SK-N-SH treated with all-trans-retinoic acid at 6 μM for 48 hours (cell line): ENCODE results near the gene PARD3B.

Source experiments
- BACH2 ChIP-seq: fragments of 250-450 bp; sonication (Bioruptor Pico); IDR thresholded peaks from 2 replicates; pipeline ENCODE4 v1.9.0; 2021; ENCODE audit warnings: mild to moderate bottlenecking, borderline replicate concordance
- ESRRG ChIP-seq: fragments of 250-450 bp; sonication (Bioruptor Pico); IDR thresholded peaks from 2 replicates; pipeline ENCODE4 v1.6.1; 2021; ENCODE audit warnings: mild to moderate bottlenecking
- OSR1 ChIP-seq: fragments of 250-450 bp; sonication (Bioruptor Pico); IDR thresholded peaks from 2 replicates; pipeline ENCODE4 v1.8.0; 2022; ENCODE audit warnings: moderate library complexity, mild to moderate bottlenecking, inconsistent platforms
- PATZ1 ChIP-seq: fragments of 250-450 bp; sonication (Bioruptor Pico); IDR thresholded peaks from 2 replicates; pipeline ENCODE4 v1.8.0; 2020; ENCODE audit warnings: mild to moderate bottlenecking, moderate library complexity, borderline replicate concordance
- PPARA ChIP-seq: fragments of 250-450 bp; sonication (Bioruptor Pico); IDR thresholded peaks from 2 replicates; pipeline ENCODE4 v1.5.0; 2020; ENCODE audit warnings: mild to moderate bottlenecking, borderline replicate concordance
- RARB ChIP-seq: fragments of 250-450 bp; sonication (Bioruptor Pico); IDR thresholded peaks from 2 replicates; pipeline ENCODE4 v1.8.0; 2021; ENCODE audit warnings: mild to moderate bottlenecking, moderate library complexity
- ZC3H10 ChIP-seq: fragments of 250-450 bp; sonication (Bioruptor Pico); IDR thresholded peaks from 2 replicates; pipeline ENCODE4 v1.5.1; 2021; ENCODE audit warnings: mild to moderate bottlenecking, moderate library complexity
- ZFP30 ChIP-seq: fragments of 450-650 bp; formaldehyde crosslinking; IDR thresholded peaks from 2 replicates; pipeline ENCODE4 v1.5.0; 2022; ENCODE audit warnings: mild to moderate bottlenecking, moderate library complexity
- ZNF565 ChIP-seq: fragments of 450-650 bp; formaldehyde crosslinking; conservative IDR thresholded peaks from 2 replicates; pipeline ENCODE4 v1.5.0; 2020; ENCODE audit warnings: low read depth, mild to moderate bottlenecking, moderate library complexity
- ZNF70 ChIP-seq: fragments of 450-650 bp; formaldehyde crosslinking; IDR thresholded peaks from 2 replicates; pipeline ENCODE4 v1.5.0; 2020; ENCODE audit warnings: mild to moderate bottlenecking, moderate library complexity
- TF ChIP-seq, protein P1 (sequence below): fragments of 250-450 bp; sonication (Bioruptor Pico); IDR thresholded peaks from 2 replicates; pipeline ENCODE4 v1.5.1; 2020; ENCODE audit warnings: low read depth, mild to moderate bottlenecking, moderate library complexity
- TF ChIP-seq, protein P2 (sequence below): fragments of 250-450 bp; sonication (Bioruptor Pico); IDR thresholded peaks from 2 replicates; pipeline ENCODE4 v1.5.0; 2020; ENCODE audit warnings: mild to moderate bottlenecking, moderate library complexity
- TF ChIP-seq, protein P3 (sequence below): fragments of 250-450 bp; sonication (Bioruptor Pico); IDR thresholded peaks from 2 replicates; pipeline ENCODE4 v1.8.0; 2021; ENCODE audit warnings: low read depth, mild to moderate bottlenecking, moderate library complexity, borderline replicate concordance

DNA sequence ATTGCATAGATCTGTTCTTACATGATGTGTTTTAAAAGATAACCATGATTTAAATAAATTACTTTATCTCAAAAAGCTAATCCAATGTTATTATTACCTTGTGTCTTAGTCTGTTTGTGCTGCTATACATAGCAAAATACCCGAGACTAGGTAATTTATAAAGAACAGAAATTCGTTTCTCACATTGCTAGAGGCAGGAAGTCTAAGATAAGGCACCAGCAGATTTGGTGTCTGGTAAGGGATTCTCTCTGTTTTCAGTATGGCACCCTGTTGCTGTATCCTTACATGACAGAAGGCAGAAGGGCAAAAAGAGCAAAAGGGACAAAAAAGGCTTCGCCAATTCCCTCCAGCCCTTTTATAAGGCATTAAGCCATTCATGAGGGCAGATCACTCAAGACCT, 533.9 kb downstream of the PARD3B start:
- TF ChIP-seq ZNF565 (CRISPR knock-in tag) (no peak), PATZ1 (no peak), PPARA (CRISPR knock-in tag) (no peak), ZNF70 (CRISPR knock-in tag) (no peak; the same call in 1 of the 2 replicates), ZFP30 (CRISPR knock-in tag) (no peak), ESRRG (CRISPR knock-in tag) (no peak), OSR1 (CRISPR knock-in tag) (no peak), RARB (CRISPR knock-in tag) (no peak), ZC3H10 (CRISPR knock-in tag) (no peak), BACH2 (CRISPR knock-in tag) (no peak)
- TF ChIP-seq, protein P1, sequence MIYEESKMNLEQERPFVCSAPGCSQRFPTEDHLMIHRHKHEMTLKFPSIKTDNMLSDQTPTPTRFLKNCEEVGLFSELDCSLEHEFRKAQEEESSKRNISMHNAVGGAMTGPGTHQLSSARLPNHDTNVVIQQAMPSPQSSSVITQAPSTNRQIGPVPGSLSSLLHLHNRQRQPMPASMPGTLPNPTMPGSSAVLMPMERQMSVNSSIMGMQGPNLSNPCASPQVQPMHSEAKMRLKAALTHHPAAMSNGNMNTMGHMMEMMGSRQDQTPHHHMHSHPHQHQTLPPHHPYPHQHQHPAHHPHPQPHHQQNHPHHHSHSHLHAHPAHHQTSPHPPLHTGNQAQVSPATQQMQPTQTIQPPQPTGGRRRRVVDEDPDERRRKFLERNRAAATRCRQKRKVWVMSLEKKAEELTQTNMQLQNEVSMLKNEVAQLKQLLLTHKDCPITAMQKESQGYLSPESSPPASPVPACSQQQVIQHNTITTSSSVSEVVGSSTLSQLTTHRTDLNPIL (CRISPR knock-in tag) = no peak
- TF ChIP-seq, protein P2, sequence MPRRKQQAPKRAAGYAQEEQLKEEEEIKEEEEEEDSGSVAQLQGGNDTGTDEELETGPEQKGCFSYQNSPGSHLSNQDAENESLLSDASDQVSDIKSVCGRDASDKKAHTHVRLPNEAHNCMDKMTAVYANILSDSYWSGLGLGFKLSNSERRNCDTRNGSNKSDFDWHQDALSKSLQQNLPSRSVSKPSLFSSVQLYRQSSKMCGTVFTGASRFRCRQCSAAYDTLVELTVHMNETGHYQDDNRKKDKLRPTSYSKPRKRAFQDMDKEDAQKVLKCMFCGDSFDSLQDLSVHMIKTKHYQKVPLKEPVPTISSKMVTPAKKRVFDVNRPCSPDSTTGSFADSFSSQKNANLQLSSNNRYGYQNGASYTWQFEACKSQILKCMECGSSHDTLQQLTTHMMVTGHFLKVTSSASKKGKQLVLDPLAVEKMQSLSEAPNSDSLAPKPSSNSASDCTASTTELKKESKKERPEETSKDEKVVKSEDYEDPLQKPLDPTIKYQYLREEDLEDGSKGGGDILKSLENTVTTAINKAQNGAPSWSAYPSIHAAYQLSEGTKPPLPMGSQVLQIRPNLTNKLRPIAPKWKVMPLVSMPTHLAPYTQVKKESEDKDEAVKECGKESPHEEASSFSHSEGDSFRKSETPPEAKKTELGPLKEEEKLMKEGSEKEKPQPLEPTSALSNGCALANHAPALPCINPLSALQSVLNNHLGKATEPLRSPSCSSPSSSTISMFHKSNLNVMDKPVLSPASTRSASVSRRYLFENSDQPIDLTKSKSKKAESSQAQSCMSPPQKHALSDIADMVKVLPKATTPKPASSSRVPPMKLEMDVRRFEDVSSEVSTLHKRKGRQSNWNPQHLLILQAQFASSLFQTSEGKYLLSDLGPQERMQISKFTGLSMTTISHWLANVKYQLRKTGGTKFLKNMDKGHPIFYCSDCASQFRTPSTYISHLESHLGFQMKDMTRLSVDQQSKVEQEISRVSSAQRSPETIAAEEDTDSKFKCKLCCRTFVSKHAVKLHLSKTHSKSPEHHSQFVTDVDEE = no peak
- TF ChIP-seq, protein P3, sequence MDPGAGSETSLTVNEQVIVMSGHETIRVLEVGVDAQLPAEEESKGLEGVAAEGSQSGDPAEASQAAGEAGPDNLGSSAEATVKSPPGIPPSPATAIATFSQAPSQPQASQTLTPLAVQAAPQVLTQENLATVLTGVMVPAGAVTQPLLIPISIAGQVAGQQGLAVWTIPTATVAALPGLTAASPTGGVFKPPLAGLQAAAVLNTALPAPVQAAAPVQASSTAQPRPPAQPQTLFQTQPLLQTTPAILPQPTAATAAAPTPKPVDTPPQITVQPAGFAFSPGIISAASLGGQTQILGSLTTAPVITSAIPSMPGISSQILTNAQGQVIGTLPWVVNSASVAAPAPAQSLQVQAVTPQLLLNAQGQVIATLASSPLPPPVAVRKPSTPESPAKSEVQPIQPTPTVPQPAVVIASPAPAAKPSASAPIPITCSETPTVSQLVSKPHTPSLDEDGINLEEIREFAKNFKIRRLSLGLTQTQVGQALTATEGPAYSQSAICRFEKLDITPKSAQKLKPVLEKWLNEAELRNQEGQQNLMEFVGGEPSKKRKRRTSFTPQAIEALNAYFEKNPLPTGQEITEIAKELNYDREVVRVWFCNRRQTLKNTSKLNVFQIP (CRISPR knock-in tag) = no peak
